G401.6 (cell line): ENCODE measurements around the gene COQ7.

Experiments
- FAIRE-seq: peaks from 2 replicates; lab custom pipeline; 2012; peaks lifted over from hg19 to GRCh38; lab: Jason Lieb, UNC

Gene COQ7

DNA sequence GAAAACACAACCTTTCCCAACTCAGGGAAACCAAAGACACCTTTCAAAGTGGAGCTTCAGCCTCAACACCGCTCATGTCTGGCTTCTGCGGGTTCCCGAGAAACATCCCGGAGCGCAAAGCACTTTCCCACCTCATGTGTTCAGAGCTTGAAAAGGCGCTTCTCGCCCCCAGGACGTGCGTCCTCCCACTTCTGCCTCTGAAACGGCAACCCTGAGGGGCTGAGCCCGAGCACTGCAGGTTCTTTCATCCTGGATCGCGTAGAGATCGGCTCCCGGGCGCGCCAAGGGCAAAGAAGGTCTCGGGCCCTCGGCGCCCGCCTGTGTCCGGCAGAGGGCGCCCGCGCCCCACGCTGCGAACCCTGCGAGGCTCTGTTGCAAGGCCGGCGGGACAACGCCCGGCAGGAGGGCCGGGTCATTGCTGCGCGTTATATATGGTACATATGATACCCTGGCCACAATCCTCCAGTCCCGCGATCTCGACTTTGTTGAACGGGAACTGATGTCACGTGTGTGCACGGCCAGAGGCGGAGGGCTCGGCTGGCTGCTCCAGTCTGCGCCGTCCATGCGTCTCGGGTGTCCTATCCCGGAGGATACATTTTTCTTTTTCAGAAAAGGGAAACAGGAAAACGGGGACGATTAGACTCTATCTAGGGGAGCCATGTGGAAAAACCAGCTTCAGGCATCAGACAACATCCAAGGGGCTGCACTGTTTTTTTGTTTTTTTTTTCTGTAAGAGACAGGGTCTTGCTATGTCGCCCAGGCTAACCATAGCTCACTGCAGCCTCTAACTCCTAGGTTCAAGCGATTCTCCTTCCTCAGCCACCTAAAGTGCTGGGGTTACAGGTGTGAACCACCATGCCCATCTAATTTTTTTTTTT lies 19.1 kb downstream of the COQ7 start:
- no peak for FAIRE-seq

DNA sequence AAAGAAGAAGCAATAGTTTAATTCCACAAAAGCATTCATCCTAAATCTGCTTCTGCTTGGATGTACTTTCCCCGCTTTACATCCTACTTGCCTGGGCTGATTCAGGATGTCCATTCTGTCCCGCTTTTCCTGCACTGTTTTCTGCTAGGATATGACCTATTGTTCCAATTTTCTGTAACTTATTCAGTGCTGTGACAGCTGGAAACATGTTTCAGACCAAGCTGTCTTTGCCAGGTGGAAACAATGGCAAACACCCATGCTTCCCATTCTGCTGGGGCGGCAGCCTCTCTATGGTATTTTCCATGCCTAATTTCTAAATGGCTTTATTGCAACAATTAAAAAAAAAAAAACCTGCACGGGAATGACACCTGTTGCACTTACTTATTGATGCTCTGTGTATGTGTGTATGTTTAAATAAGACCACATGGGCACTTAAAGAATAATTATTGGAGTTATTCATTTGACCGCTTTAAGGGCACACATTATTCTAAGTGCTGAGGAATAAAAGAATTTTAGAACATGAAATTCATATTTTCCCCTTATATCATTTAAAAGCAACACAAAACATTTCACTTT lies 21.0 kb downstream of the COQ7 start:
- no peak for FAIRE-seq

GRCh38 chr16:19089410-19089955 lies 22.1 kb downstream of the COQ7 start:
- FAIRE-seq: no peak

DNA sequence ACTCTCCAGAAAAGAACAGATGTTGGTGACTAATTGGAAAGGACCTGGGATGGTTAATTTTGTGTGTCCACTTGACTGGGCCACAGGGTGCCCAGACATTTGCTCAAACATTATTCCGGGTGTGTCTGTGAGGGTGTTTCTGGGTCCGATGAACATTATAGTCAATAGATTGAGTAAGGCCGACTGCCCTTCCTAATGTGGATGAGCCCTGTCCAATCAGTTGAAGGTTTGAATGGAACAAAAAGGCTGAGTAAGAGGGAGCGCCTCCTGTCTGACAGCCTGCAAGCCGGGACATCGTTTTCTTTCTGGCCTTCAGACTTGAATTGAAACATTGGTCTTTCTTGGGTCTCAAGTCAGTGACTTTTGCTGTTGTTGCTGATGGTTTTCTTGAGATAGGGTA lies 23.5 kb downstream of the COQ7 start:
- no peak for FAIRE-seq

GRCh38 chr16:19092653-19093410 lies 25.4 kb downstream of the COQ7 start:
- FAIRE-seq: no peak

- no peak for FAIRE-seq
Observed at GRCh38 chr16:19093631-19094541, 26.5 kb downstream of the COQ7 start.

- FAIRE-seq: no peak
Observed at GRCh38 chr16:19094542-19095365, 27.3 kb downstream of the COQ7 start.

DNA sequence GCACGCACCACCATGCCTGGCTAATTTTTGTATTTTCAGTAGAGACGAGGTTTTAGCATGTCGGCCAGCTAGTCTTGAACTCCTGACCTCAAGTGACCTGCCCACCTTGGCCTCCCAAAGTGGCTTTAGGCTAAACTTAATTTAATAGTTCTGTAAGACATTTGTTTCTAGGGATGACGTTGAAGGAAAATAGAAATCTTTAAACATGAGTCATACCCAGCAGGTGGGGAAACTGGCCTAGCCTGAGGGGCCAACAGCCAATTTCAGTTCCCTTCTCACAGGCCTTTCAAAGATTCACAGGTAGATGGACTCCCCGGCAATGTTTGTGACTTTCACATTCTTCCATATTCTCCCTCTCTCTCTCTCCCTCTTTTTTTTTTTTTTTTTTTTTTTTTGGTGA lies 28.2 kb downstream of the COQ7 start:
- no peak for FAIRE-seq

DNA sequence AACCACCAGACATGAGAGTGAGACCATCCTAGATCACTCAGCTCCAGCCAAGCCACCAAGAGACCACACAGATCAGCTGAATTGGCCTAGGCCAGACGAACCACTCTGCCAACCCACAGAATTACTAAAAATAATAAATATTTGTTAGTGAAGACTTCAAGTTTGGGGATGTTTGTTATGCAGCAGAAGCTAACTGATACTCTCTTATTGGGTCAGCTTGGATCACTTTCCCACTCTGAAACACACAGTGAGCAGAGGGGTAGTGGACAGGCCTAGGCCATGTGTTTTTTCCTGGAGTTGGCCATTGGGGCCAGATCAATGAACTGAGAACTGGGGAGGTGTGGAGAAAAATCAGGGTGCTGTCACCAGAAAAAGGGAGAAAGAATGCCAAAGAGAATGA lies 30.8 kb downstream of the COQ7 start:
- no peak for FAIRE-seq

DNA sequence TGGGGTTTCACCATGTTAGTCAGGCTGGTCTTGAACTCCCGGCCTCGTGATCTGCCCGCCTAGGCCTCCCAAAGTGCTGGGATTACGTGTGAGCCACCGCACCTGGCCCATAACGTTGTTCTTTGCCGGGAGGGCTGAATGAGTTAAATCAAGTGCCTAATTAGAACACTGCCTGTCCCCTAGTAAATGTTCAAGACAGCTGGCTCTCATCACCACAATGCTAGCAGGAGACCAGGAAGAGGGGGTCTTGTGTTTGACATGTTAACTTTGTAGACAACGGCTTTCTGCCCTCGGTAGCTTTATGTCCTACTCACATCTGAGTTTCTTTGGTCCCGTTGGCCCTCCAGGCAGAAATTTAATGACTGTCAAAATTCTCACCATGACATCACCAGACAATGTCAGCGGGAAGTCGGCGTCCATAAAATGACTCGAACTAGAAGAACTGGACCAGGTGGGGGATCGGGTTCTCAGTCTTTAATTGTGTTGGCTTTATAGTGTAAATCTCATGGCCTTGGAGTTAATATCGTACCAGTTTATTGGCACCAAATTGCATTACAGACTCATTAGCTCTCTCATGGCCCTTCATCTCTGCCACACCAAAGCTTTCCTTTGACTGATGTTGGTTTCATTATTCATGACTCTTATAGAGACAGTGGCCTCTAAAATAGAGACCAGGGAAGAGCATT lies 34.9 kb downstream of the COQ7 start:
- FAIRE-seq: no peak

DNA sequence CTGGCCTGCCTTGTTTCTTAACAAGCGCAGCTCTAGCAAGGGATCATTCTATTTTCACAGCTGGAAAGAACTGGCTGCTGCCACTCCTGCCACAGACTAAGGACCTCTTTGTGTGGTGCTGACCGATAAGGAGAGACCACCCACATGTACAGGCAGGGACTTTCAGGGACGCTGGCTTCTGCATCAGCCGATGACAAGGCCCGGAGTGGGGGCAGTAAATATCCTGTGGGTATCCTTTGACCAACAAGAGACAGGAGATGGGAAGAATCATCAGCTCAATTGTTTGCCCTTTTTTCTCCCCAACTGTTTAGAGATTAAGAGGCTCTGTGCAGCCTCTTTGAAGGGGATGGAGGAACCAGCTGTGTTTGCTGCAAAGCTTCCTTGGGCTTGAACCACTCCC lies 37.2 kb downstream of the COQ7 start:
- no peak for FAIRE-seq

DNA sequence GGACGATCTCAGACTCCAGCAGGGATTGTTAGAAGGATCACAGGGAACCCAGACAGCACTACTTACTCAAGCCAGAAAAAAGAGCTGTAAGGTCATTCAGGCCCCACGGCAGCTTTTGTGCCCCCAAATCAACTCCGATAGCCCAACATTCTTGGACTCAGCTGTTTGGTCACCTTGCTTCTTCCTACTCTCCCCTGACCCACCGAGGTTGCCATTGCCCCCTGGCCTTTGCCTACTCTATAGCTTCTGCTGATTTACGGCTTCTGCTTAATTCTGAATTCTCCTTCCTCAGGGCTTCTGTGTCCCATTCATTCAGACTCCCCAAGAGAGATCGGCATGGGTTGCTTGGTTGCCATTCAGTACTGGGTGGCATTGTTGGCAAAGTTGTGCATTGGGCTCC lies 37.7 kb downstream of the COQ7 start:
- no peak for FAIRE-seq

DNA sequence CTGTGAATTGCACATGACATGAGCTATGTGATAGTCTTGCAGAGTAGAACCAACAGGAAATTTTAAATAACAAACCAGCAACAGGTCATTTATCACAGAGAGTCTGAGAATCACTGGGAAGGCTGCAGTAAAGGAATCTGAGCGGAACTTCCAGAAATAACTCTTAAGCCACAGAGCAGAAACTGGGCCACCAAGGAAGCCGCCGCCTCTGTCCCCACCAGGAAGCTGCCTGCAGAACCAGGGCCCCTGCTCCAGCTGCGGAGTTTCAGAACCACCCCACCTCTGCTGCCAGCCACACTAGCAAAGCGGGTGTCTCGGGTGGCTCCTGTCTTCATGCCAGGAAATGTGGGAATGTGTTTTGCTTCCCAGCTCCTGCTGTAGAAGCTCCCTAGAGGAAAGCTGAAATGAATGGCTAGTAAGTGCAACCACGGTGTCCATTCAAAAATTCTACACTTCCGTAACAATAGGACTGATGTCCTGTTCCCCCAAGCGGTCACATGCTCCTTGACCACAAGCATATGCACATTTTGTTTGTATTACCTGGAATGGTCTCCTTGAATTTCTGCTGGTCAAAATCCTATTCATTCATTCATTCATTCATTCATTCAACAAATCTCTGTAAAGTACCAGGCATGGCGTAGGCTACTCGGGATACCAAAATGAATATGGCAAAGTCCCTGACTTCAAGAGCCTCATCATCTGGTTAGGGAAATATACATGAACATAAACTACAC lies 38.6 kb downstream of the COQ7 start:
- FAIRE-seq: no peak

DNA sequence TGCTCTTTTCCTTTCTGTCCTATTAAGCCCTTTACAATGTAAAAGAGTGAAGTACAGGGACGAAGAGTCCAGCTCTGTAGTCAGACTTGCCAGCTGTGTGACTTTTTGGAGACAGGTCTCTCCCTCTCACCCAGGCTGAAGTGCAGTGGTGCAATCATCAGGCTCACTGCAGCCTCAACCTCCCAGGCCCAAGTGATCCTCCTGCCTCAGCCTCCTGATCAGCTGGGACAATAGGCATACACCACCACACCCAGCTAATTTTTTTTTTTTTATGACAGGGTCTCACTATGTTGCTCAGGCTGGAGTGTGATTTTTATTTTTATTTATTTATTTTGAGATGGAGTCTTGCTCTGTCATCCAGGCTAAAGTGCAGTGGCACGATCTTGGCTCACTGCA lies 39.2 kb downstream of the COQ7 start:
- FAIRE-seq: no peak

DNA sequence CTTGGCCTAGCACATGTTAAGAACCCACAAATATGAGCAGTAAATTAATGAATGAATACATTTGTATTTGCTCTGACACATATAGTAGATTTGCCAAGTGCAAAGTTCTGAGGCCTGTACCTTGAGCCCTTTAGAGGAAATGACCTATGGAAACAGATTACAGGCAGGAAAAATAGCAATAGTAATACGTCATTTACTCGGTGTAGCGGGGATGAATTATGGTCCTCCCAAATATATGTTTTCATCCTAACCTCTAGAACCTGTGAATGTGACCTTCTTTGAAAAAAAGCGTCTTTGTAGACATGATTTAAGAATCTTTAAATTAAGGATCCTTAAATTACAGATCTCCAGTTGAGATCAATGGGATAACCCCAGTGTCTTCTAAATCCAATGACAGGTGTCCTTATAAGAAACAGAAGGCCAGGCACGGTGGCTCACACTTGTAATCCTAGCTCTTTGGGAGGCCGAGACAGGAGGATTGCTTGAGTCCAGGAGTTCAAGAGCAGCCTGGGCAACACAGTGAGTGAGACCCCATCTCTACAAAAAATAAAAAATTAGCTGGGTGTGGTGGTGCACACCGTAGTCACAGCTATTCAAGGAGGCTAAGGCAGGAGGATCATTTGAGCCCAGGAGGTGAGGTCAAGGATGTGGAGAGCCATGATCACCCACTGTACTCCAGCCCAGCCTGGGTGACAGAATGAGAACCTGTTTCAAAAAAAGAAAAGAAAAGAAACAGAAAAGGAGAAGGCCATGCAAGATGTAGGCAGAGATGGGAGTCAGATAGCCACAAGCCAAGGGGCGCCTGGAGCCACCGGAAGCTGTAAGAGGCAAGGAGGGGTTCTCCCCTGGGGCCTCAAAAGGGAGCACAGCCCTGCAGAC lies 41.2 kb downstream of the COQ7 start:
- FAIRE-seq: no peak

DNA sequence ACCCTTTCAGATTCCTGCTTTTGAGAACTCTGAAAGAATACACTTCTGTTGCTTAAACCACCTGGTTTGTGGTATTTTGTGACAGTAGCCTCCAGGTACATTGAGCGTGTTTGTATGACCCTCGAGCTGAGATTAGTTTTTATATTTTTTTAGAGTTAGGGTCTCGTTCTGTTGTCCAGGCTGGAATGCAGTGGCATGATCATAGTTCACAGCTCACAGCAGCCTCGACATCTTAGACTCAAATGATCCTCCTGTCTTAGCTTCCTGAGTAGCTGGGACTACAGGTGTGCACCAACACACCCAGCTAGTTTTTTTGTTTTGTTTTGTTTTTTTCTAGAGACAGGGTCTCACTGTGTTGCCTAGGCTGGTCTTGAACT lies 41.9 kb downstream of the COQ7 start:
- no peak for FAIRE-seq

DNA sequence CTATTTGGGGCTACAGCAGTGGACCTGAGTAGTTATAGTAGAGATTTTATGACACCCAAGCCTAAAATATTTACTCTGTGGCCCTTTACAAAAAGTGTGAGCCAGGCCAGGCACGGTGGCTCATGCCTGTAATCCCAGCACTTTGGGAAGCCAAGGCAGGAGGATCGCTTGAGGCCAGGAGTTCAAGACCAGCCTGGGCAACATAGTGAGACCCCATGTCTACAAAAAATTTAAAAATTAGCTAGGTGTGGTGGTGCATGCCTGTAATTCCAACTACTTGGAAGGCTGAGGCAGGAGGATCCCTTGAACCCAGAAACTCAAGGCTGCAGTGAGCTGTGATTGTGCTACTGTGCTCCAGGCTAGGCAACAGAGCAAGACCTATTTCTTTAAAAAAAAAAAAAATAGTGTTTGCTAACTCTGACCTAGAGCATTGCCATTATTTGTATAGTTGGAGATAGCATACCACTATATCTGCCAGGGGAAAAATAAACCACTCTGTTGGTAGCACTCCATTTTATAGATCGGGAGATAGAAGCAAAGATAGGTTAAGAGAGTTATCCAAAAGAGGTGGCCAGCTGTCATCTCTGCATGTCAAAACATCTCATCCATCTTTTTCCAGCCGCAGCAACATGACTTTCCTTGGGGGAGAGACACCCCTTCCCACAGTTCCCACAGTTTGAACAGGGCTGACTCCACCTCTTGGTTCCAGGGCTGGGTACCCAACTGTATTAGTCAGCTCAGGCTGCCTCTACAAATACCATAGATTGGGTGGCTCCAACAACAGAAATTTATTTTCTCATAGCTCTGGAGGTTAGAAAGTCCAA lies 43.3 kb downstream of the COQ7 start:
- no peak for FAIRE-seq

DNA sequence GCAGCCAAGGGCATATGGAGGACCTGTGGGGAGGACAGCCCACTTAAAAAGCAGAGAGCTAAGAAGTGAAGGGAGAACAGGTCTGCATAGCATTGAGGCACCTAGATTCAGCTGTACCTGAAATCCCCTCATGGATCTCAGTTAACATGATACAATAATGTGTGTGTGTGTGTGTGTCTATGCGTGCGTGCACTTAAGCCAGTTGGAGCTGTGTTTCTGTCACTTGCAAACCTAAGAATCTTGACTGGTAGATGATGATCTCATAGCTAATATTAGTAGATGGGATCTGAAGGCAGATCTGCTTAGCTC lies 44.6 kb downstream of the COQ7 start:
- FAIRE-seq: no peak
